ENCODE measurements around the gene NFE2L2. TPM values are rescaled to one million over a fixed set of nuclear protein-coding genes. Genes with fewer than 3 reads are reported as not detected.
A peak's percentile ranks its signal among the peaks of the same experiment; 100 is the strongest.

NFE2L2 gene
- polyA plus RNA-seq, 1 of the 3 experiments (the other 2 are of a cell fraction): 40.9 TPM

GRCh38 chr2:177296040-177296439, 31.5 kb upstream of the NFE2L2 start:
- H2AFZ ChIP-seq (ENCODE audit: low read depth): no peak overlapping the region
- no peaks in the 10 kb centered on the region for H4K20me1 ChIP-seq (ENCODE audit: insufficient read depth)
- 74% methylated on average over 3 of the region's 3 CpGs for whole genome bisulfite sequencing (ENCODE audit: low lambda C conversion rate)
- ChIA-PET CTCF (interaction anchor here (0.7 to 2.4 kb wide), 19 partner anchors 10 to 147 kb away, joined by 3 to 29 read pairs (median 5); partner anchors contain the start of gene NFE2L2), POLR2A (no interaction called here)
- no peaks in the 10 kb centered on the region for H3K36me3 ChIP-seq (replicated peaks in 1 of 2; ENCODE audit: control insufficient read depth in 1 of 2, insufficient read depth in 2 of 2, low read length in 1 of 2)
- no peaks in the 10 kb centered on the region for H3K4me1 ChIP-seq (ENCODE audit: control insufficient read depth in 1 of 2, insufficient read depth in 2 of 2, low read depth in 1 of 2, low read length in 1 of 2)
- H3F3A ChIP-seq (replicated peaks; ENCODE audit: insufficient read depth): peaks cover 5% of the 10 kb centered on the region
- DNase-seq: peak; percentile 14
- no peak overlapping the region for H3K4me3 ChIP-seq (ENCODE audit: low read depth in 2 of 2, low read length in 1 of 2)
- no peak overlapping the region for H3K9ac ChIP-seq
- no peaks in the 10 kb centered on the region for H3K79me2 ChIP-seq (ENCODE audit: insufficient read depth)
- H3K4me2 ChIP-seq: no peak overlapping the region
- no peaks in the 10 kb centered on the region for H3K27me3 ChIP-seq (ENCODE audit: insufficient read depth)
- no peaks in the 10 kb centered on the region for H3K9me2 ChIP-seq
- H3K27ac ChIP-seq (ENCODE audit: low read depth in 2 of 2, low read length in 1 of 2): peak overlapping the region; percentile 21 to 81; a peak in 2 of 4 replicates
- no peaks in the 10 kb centered on the region for H3K9me3 ChIP-seq
- peak; percentile 46 for TF ChIP-seq RAD21 (IDR thresholded peaks at IDR 0.05; ENCODE audit: low read length)
- TF ChIP-seq NRF1 (IDR thresholded peaks at IDR 0.05; ENCODE audit: low read depth, low read length): no peak
- no peak for TF ChIP-seq FOXM1 (IDR thresholded peaks at IDR 0.05; ENCODE audit: low read depth)
- TF ChIP-seq SMC3 (IDR thresholded peaks at IDR 0.05; ENCODE audit: low read depth, low read length): peak; percentile 16; the same call in 1 of the 2 replicates
- TF ChIP-seq CTCF (IDR thresholded peaks at IDR 0.05): peak; percentile 57

DNA sequence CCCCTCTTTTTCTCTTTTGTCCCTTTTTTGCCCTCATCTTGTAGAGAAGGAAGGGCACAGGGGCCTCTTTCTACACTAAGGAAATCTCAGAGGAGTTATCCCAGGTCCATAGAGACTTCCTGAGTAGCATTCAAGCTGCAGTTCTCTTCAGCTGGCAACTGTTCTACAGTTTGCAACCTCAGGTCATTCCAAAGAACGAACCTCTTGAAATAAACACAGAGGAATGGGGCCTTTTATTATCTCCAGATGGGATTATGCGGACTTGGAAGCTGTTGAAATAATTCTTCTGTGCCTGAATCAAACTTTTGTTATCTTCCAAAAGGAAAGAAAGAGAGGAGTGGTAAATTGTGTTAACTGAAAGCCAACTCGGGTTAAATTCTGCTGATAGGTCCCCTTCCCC, 31.0 kb upstream of the NFE2L2 start:
- Histone ChIP-seq H3K9ac (no peak overlapping the region), H2AFZ (ENCODE audit: low read depth) (no peak overlapping the region; the same call in 1 of the 2 replicates)
- POLR2A ChIA-PET: no interaction called here

GRCh38 chr2:177291701-177292100, 27.2 kb upstream of the NFE2L2 start:
- ChIA-PET CTCF (interaction anchor here (1.3 to 3.2 kb wide), 2 partner anchors 29 to 127 kb away, joined by 4 to 19 read pairs; no protein-coding TSS in a partner anchor), POLR2A (no interaction called here)
- no peaks in the 10 kb centered on the region for H3K27me3 ChIP-seq (ENCODE audit: insufficient read depth)
- no peak overlapping the region for H3K4me3 ChIP-seq (ENCODE audit: low read depth in 2 of 2, low read length in 1 of 2)
- peaks cover 5% of the 10 kb centered on the region for H3F3A ChIP-seq (replicated peaks; ENCODE audit: insufficient read depth)
- H3K4me1 ChIP-seq (ENCODE audit: control insufficient read depth in 1 of 2, insufficient read depth in 2 of 2, low read depth in 1 of 2, low read length in 1 of 2): no peaks in the 10 kb centered on the region
- H3K27ac ChIP-seq (ENCODE audit: low read depth in 2 of 2, low read length in 1 of 2): no peak overlapping the region
- H4K20me1 ChIP-seq (ENCODE audit: insufficient read depth): no peaks in the 10 kb centered on the region
- no peaks in the 10 kb centered on the region for H3K9me2 ChIP-seq
- 76% methylated on average over 3 of the region's 4 CpGs for WGBS (ENCODE audit: low lambda C conversion rate)
- H3K9ac ChIP-seq: no peak overlapping the region
- peaks cover 0 to 5% of the 10 kb centered on the region in 2 experiments for H3K36me3 ChIP-seq (replicated peaks in 1 of 2; ENCODE audit: control insufficient read depth in 1 of 2, insufficient read depth in 2 of 2, low read length in 1 of 2)
- H3K9me3 ChIP-seq: no peaks in the 10 kb centered on the region
- no peak overlapping the region for H3K4me2 ChIP-seq
- H3K79me2 ChIP-seq (ENCODE audit: insufficient read depth): no peaks in the 10 kb centered on the region
- DNase-seq: no peak
- H2AFZ ChIP-seq (ENCODE audit: low read depth): no peak overlapping the region
- TF ChIP-seq MEF2A (IDR thresholded peaks at IDR 0.05; ENCODE audit: borderline replicate concordance, low read depth): no peak
- TF ChIP-seq TEAD4 (IDR thresholded peaks at IDR 0.05; ENCODE audit: borderline replicate concordance, insufficient read depth): no peak
- TF ChIP-seq EP300 (IDR thresholded peaks at IDR 0.05; ENCODE audit: borderline replicate concordance in 1 of 2, low read depth in 1 of 2, low read length in 1 of 2): no peak
- TF ChIP-seq ZBTB33 (IDR thresholded peaks at IDR 0.05; ENCODE audit: borderline replicate concordance, low read depth): no peak
- no peak for TF ChIP-seq RFX5 (IDR thresholded peaks at IDR 0.05; ENCODE audit: low read length)
- TF ChIP-seq SIN3A (IDR thresholded peaks at IDR 0.05; ENCODE audit: borderline replicate concordance, low read depth, low read length): no peak
- no peak for TF ChIP-seq CTCF (IDR thresholded peaks at IDR 0.05)
- TF ChIP-seq ELF1 (IDR thresholded peaks at IDR 0.05): no peak
- TF ChIP-seq POLR2AphosphoS5 (IDR thresholded peaks at IDR 0.05; ENCODE audit: low read depth, low read length): no peak
- TF ChIP-seq EZH2phosphoT487 (IDR thresholded peaks at IDR 0.05; ENCODE audit: borderline replicate concordance, low read depth): no peak

More for the DNA sequence above, 31.0 kb upstream of the NFE2L2 start:
- no peaks in the 10 kb centered on the region for H4K20me1 ChIP-seq (ENCODE audit: insufficient read depth)
- no peak for TF ChIP-seq FOXJ3 (CRISPR knock-in tag; IDR thresholded peaks at IDR 0.05)
- peak; percentile 61 for TF ChIP-seq TCF12 (IDR thresholded peaks at IDR 0.05)
- TF ChIP-seq EZH2phosphoT487 (IDR thresholded peaks at IDR 0.05; ENCODE audit: borderline replicate concordance, low read depth): no peak
- TF ChIP-seq NFIC (IDR thresholded peaks at IDR 0.05; ENCODE audit: borderline replicate concordance): peak; percentile 12; the same call in 1 of the 2 replicates
- CTCF ChIA-PET: interaction anchor here (0.8 to 2.4 kb wide), 17 partner anchors 10 to 147 kb away, joined by 3 to 29 read pairs (median 5); partner anchors contain the start of gene NFE2L2
- H3K27me3 ChIP-seq (ENCODE audit: insufficient read depth): no peaks in the 10 kb centered on the region
- H3K4me1 ChIP-seq (ENCODE audit: control insufficient read depth in 1 of 2, insufficient read depth in 2 of 2, low read depth in 1 of 2, low read length in 1 of 2): no peaks in the 10 kb centered on the region
- no peaks in the 10 kb centered on the region for H3K79me2 ChIP-seq (ENCODE audit: insufficient read depth)
- no peaks in the 10 kb centered on the region for H3K9me3 ChIP-seq
- 35% methylated on average over 3 of the region's 3 CpGs for whole genome bisulfite sequencing (ENCODE audit: low lambda C conversion rate)
- H3K4me3 ChIP-seq (ENCODE audit: low read depth in 2 of 2, low read length in 1 of 2): peak overlapping the region in 1 of 2 experiments; percentile 3; a peak in 1 of 4 replicates
- DNase-seq: no peak
- no peaks in the 10 kb centered on the region for H3K36me3 ChIP-seq (replicated peaks in 1 of 2; ENCODE audit: control insufficient read depth in 1 of 2, insufficient read depth in 2 of 2, low read length in 1 of 2)
- no peak overlapping the region for H3K4me2 ChIP-seq
- peak overlapping the region; percentile 21 to 81; a peak in 3 of 4 replicates for H3K27ac ChIP-seq (ENCODE audit: low read depth in 2 of 2, low read length in 1 of 2)
- H3F3A ChIP-seq (replicated peaks; ENCODE audit: insufficient read depth): peaks cover 5% of the 10 kb centered on the region
- no peaks in the 10 kb centered on the region for H3K9me2 ChIP-seq
